Fibroblast of skin of abdomen (primary cell): ENCODE measurements around the gene IFNA6.

Experiments used
- DNase-seq: peaks from one replicate; pipeline ENCODE4 v3.0.0-alpha.2; 2013

The IFNA6 gene

DNA sequence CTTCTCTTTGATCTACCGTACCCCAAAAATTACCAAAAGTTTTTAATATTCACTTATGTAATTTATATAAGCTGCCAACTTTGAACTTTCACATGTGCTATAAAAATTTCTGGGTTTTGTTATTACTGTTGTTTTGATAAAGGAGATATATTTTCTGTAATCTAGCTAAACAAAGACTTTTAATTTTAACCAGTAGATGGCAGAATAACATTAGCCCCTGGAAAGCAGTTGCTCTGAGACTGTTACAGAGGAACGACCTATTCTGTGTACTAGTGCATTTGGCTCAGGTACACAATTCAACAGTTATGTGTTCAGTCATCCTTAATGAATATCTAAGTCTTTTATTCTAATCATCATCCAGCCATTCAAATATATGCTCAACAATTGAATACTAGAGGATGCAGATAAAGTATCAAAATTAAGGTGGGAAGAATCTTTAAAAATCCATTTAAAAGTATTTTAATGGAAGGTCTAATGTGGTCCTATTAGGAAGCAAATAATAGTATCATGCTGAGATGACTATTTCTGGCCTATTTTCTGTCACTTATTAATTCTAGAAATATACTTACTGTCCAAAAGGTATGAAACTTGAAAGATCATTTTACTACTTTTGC lies 24.1 kb downstream of the IFNA6 start:
- DNase-seq: peak; percentile 44

DNA sequence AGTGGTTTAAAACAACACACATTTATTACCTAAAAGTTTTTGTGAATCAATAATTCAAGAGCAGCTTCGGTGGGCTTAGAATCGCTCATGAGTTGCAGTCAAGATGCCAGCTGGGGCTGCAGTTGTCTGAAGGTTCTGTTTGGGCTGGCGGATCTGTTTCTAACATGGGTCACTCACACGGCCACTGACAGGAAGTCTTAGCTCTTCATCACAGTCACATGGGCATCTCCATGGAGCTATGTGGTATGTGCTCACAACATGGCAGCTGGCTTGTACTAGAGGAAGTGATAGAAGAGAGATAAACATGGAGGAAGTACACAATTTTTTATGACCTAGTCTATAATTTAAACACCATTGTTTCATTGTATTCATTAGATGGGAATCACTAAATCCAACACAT lies 26.6 kb downstream of the IFNA6 start:
- DNase-seq: no peak

DNA sequence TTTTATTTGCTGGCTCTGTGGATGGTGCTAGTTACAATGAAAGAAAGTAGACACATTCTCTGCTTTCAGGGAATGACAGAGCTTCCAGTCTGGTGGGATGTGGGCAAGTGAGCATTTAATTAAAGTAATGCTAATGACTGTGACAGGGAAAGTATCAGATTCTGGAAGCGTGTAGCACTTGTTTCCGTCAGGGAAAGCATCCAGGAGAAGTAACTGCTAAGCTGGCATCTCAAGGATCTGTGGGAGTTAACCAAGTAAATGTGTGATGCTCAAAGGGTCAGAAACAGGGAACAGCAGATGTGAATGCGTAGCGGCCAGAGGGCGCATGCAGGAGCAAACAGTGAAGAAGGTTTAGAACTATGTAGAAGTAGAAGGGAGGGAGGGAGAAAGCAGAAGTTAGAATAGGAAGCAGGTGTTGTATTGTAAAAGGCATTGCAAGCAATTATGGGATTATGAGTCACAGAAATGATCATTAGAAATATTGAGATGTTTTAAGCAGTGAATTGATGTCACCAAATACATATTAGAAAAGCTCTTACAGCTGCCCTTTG lies 27.7 kb downstream of the IFNA6 start:
- no peak for DNase-seq

DNA sequence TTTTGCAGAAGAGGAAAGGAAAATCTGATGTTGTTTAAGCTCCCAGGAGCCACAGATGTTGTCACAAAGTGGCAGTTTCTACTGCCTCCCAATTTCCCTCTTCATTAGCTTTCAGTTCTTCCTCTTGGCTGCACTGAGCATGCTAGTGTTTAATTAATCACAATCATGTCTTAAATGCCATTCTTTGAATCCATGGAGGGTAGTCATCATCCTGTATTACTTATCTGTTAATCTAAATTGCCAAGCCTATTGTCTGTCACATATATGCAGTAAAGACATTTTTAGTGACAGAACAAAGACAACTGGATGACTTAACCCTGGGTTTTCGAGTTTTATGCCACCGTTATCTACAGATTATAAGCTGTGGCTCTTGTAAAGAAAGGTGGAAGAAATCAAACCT lies 30.2 kb downstream of the IFNA6 start:
- DNase-seq: no peak

DNA sequence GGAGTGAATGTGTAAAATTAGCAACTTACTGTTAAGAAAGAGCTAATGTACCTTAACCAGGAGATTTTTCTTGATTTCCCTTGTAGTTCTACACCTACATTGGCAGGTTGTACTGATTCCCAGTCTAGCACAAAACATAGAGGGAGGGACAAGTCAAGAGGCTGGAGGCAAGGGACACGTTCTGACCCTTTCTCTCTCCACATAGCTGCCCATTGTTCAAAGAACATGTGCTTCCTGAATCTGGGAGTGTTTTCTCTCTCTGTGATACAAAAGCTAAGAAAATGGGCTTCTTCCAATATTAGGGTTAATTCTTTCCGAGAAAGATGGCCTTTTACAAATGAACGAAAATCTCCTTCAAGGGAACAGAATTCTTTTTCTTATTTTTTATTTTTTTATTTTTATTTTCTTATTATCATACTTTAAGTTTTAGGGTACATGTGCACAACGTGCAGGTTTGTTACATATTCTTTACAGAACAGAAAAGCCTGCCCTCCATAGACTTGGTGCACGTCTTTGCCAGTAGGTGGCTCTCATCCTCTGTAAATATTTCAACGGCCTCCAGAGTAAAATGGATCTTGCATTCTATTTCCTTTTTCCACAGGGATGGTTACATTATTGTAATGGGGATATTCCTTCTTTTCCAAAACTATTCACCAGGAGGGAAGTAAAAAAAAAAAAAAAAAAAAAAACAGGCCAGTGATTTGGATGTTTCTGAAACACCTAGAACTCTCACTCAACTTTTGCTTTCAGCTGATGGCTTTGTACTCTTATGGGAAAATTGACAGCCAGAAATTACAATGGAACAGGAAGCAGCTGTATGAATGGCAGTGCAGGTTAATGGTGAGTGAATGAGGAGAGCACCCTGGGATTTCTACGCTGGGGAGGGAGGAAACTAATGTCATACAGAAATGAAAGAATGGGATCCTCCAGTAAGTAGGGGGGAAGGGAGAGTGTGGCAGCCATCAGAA lies 32.4 kb downstream of the IFNA6 start:
- peak; percentile 37 for DNase-seq

DNA sequence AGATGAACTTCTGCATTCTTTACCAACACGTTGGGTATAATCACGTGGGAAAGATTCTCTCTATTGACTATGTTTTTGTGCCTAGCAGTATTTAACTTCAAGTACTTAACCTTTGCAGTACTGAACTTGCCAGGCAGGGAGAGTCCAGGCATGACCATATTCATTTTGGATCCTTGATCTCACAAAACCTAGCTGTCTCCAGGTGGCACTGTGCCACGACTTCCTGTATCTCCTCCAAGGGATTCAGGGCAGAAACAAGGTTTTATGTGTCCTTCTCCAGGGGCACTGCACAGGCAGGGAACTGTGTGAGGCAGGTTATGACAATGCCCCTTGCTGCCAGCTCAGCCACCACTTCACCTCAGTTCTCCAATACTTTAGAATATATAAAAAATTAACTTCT lies 33.8 kb downstream of the IFNA6 start:
- DNase-seq: no peak

DNA sequence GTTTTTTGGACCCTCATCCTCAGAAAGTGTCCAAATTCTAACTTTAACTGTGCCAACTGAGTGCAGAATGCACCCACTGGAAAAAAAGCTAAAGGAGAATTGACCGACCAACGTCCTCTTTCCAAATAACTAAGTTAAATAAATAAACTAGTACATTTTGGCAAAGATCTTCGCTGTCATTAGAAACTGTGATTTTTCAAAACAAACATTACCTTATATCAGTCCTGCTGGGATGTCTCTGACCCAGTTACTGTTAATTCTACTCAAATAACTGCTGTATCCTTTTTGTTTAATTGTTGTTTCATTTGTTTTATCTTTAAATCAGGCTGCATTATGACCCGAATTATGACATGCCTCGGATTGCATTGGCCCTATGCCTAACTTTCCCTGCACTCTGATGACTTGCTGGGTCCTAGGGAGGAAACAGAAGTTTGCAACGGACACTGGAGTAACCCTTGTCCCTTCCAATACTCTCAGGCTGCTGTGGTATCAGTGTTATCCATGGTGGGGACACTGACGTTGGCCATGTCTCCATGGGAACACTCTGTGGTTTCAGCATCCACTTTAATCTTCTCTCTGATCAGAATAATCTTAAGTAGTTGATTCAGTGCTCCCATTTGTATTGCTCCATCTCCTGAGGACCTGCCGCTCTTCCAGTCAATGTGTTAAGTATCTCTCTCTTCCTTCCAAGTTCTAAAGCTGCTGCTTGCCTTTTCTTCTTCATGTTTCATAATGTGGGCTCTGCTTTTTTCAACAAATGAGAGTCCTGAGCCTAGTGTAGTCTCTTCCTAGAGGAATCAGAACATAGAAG lies 34.5 kb downstream of the IFNA6 start:
- no peak for DNase-seq

DNA sequence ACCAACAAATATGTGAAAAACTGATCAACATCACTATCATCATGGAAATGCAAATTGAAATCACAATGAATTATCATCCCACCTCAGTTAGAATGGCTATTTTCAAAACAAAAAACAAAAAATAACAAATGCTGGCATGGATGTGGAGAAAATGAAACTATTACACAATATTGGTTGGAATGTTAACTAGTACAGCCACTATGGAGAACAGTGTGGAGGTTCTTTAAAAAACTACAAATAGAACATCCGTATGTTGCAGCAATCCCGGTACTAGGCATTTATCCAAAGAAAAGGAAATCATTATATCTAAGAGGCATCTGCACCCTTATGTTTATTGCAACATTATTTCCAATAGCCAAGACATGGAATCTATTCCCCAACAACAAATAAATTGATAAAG lies 36.5 kb downstream of the IFNA6 start:
- DNase-seq: no peak

DNA sequence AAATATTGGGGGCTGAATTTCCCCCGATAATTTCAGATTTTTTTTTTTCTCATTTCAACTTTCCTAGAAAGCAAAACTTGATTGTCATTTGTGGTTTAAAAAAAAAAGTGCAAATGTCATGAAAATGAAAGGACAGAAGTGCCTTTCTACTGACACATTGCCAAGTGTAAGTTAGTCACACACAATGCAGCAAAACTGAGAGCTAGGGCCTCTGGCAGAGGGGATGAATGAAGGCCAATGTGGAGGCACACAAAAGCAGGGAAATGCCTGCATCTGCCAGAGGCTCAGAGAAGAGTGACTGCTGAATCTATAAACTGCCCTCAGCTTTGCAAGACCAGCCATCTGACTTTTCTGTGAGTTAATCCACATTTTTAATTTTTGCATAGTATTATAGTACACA lies 38.8 kb downstream of the IFNA6 start:
- DNase-seq: no peak

DNA sequence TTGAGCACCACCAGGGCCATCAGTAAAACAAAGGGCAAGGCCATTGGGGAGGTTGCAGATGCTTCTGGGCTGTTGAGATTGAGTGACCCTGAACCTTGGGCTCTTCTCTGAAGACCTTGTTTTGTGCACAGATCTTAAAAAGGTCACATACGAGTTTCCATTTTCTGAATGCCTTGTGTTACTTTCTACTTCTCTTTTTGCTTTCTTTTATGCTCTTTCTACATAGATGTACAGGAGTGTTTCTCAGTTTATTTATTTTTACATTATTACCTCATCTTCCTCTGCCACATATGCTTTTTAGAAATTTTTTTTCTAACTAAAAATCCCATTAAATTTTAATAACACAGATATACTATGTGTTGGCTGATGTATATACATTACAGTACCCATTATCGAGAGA lies 45.5 kb downstream of the IFNA6 start, which contains the start of gene IFNA5:
Gene IFNA5 (minus strand): TSS at position 101 of the 400 bp plus-strand sequence. CDS start 57 bp downstream, at position 44.
- no peak for DNase-seq
